AG09309 (cell line): ENCODE data around the gene MAPK1IP1L.
A peak's percentile ranks its signal among the peaks of the same experiment; 100 is the strongest.
"Not testable (repeated sequence)": the region's sequence is repeated elsewhere in the genome, so short reads cannot be mapped to it uniquely, and the experiment has no call there.

Source experiments
- DNase-seq: peaks from one replicate; pipeline ENCODE4 v3.0.0-alpha.2; 2010; ENCODE audit warnings: low read depth
- H3K4me3 ChIP-seq: 2 replicates; pipeline ENCODE4 v1.5.1; 2011; ENCODE audit warnings: mild to moderate bottlenecking, low read depth, low read length, moderate library complexity; ENCODE audit not compliant: control insufficient read depth
- CTCF ChIP-seq: IDR thresholded peaks from 2 replicates; pipeline ENCODE4 v1.5.1; 2011; ENCODE audit warnings: mild to moderate bottlenecking, low read depth, low read length, inconsistent platforms; ENCODE audit not compliant: insufficient read depth, control insufficient read depth; ENCODE audit errors: missing control alignments

Gene MAPK1IP1L

GRCh38 chr14:55051423-55052268, at the start of gene MAPK1IP1L:
TSS of gene MAPK1IP1L (plus strand) at chr14:55051647. CDS start at chr14:55061684, 10,037 bp downstream.
- TF ChIP-seq CTCF = peak; percentile 75
- H3K4me3 ChIP-seq = peak within 1 kb of the TSS; percentile 93
- DNase-seq = peak; percentile 67

- TF ChIP-seq CTCF = no peak
- no peak overlapping the region for H3K4me3 ChIP-seq
- no peak for DNase-seq
These were observed 46.4 kb upstream of the MAPK1IP1L start for GRCh38 chr14:55005071-55005470.

- DNase-seq = no peak
- TF ChIP-seq CTCF = no peak
- H3K4me3 ChIP-seq = no peak overlapping the region
These were observed 36.4 kb upstream of the MAPK1IP1L start for GRCh38 chr14:55015006-55015405.

- no peak for DNase-seq
- TF ChIP-seq CTCF = no peak
These were observed 31.4 kb upstream of the MAPK1IP1L start for GRCh38 chr14:55019968-55020554.

GRCh38 chr14:55024365-55024764, 27.1 kb upstream of the MAPK1IP1L start:
- not testable (repeated sequence) for DNase-seq, H3K4me3 ChIP-seq

More at GRCh38 chr14:55019968-55020554, 31.4 kb upstream of the MAPK1IP1L start:
- no peak overlapping the region for H3K4me3 ChIP-seq

GRCh38 chr14:55025948-55026347, 25.5 kb upstream of the MAPK1IP1L start:
- DNase-seq = no peak
- TF ChIP-seq CTCF = no peak

GRCh38 chr14:55026441-55026792, 25.0 kb upstream of the MAPK1IP1L start:
- DNase-seq = no peak
- peak overlapping the region; percentile 100 for H3K4me3 ChIP-seq
- no peak for TF ChIP-seq CTCF

More at GRCh38 chr14:55025948-55026347, 25.5 kb upstream of the MAPK1IP1L start:
- peak overlapping the region; percentile 100 for H3K4me3 ChIP-seq
